ENCODE results near the gene HSPA12A.

Gene HSPA12A

DNA sequence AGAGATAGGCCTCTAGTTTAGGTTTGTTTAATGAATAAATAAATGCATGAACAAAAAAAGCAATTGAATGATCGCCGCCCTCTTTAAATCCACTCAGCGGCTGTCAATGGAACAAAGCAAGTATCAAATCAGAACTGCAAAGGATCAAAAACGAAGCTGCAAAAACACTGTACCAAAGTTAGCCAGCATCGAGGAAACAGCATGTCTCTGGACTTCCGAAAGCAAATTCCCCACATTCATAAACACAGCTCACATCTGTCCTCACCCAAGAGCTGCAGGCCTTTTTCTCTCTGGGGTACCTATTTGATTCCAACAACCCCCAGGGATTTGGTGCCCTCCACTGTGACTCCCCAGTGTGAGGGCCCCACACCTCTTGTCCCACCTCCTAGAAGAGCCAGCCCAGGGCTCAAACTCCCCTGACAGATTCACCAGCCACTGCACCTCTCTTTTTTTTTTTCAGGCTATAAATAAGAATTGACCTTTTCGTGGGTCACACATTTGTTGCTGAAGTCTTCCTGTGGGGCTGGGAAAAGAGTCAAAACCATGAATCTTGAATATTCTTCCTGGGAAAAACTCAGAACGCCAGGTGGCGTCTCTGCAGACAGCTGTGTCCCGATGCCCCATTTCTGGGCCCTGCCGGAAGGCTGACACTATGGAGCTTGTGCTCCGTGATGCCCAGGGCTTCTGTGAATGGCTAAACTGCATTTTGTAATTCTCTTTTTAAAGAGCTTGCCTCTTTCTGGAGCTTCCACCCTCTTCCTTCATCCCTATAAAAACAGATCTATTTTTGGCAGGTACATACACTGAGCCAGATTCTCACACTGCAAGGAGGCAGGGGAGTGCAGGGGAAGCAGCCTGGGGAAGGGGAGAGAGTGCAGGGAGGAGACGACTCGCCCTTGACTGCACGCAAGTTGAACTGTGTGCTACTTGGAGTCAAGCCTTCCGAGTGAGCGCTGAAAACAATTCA lies 51.7 kb downstream of the HSPA12A start:
- no peak for DNase-seq

DNA sequence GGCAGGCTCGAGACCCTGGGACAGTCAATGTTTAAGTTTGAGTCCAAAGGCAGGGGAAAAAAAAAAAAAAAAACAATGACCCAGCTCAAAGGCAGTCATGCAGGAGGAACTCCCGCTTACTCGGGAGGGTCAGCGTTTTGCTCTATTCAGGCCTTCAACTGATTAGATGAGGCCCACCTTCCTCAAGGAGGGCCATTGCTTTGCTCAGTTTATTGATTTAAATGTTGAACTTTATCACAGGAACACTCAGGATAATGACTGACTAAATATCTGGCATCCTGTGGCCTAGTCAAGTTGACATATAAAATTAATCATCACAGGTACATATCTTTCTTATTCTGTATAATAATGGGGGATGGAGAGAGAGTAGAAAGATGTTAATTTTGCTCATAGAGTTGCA lies 52.6 kb downstream of the HSPA12A start:
- DNase-seq: no peak

DNA sequence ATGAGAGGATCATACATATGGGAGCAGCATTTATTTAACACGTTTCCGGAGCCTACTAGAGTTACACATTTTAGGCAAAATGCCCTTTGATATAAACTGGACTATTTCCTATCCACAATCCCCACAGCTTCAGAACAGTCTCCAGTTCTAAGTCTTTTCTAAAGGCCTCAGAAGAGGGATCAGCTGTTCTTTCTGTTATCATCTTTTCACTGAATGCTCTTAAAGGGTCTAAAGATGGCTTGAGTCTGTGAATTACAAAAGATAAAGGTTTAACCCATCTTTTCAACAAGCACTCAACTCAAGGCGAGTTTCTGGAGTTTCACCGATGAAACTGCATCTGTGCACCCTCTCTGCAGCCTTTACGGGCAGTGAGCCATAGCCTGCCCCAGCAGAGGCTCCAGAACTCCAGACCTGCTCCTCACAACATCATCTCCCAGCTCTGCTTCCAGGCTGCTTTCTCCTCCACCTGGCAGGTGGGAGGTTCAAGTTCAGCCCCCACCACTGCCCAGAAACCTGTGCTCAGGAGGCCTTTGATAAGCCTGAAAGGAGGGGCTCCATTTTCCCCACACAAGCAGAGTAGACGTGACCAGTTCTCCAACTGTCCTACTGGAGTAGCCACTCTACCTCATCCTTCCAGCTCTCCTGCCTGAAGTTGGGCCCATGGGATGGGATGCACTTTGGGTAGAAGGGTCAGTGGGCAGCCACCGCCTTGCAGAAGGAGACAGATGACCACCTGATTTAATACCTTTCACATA lies 53.4 kb downstream of the HSPA12A start:
- no peak for DNase-seq

DNA sequence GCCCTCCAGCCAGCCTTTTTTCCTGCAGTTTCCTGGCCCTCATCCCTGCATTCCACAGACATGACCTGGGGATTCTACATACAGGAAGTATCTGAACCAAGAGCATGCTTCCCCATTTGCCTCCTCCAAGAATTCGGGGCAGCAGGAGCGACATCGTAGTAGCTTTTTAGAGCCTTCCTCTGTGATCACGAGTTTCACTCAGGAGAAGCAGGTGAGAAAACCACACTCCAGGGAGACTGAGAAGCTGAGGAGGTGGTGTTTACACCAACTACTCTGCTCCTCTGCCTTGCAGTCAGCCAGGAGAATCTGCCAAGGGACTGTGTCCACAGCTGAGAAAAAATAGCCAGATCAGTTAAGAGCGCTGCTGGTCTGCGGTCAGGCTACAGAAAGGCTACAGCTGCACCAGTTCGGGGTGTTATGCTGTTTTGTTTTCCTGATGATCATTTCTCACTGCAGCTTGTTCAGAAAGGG lies 54.1 kb downstream of the HSPA12A start:
- no peak for DNase-seq

DNA sequence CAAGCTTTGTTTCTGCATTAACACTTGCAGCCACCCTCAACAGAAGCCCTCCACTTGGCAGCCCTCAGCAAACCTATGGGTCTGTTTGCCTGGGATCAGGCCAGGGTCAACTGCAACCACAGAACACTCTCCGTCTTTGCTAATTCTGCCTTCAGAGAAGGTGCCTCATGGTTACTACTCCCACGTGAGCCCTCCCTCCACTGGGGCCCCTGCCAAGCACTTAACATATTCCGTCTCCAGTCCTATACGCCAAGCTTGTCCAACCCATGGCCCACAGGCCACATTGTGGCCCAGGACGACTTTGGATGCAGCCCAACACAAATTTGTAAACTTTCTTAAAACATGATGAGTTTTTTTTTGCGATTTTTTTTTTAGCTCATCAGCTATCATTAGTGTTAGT lies 54.7 kb downstream of the HSPA12A start:
- no peak for DNase-seq

DNA sequence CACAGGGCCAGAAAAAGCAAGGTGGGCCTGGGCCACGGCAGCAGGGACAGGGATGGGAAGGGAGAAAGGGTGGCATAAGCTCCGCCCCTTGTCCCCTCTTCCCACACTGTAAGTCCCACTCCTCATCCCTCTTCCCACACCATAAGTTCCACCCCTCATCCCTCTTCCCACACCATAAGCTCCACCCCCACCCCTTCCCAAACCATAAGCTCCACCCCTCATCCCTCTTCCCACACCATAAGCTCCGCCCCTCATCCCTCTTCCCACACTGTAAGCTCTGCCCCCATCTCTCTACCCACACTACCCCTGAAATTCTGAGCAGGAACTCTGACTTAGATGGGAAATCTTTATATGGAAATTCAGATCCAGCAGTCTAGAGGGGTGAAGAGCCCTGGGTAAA lies 55.7 kb downstream of the HSPA12A start:
- no peak for DNase-seq

DNA sequence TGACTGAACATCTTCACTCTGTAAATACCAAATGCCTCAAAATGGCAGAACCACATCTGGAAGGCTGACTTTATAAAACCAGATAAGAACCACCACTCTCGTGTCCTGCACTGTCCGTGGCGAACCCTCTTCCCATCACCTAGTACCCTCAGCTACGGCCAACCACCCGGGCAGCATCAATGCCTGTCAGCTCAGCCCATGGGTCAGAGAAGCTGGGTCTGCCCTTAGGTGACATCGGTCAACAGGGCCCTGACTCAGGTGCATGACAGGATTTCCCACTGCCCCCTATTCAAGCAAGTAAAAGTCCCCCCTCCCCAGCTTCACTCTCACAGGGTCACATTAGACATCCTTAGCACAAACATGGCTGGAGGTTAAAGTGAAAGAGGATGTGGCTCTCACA lies 56.6 kb downstream of the HSPA12A start:
- DNase-seq: no peak

DNA sequence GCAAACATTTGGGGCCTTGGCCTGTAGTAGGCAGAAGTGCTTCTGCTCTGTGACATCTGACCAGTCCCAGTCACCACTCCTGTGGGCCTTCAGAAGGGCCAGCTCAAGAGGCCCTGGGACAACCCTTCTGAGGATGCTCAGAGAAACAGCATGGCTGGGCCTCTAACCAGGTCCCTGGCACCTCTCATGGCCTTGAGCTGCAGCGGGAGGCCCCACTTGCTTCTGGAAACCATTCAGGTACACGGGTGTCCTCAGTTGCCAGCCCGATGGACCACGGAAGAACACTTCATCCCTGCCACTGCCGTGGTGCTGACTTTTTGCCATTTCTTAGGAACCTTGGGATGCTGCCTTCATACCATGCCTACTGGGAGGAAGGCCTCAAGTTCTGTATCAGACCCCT lies 57.6 kb downstream of the HSPA12A start:
- DNase-seq: no peak

DNA sequence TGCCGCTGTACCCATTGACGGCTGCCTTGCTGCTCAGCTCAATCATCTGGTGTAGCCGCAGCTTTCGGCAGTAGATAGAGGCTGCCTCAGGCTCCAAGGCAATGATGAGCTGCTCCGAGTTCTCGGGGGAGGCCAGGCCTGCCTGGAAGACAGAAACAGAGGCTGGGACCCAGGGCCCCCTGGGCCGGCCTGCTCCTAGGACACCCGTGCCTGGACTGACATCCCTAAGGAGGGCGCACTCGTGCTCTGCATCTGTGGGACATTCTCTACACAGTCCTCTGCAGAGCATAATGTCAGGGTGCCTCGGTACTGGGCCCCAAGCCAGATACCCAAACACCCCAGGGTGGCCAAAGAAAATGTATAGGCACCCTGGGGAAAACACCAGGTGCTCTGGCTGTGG lies 58.5 kb downstream of the HSPA12A start:
- DNase-seq: no peak

DNA sequence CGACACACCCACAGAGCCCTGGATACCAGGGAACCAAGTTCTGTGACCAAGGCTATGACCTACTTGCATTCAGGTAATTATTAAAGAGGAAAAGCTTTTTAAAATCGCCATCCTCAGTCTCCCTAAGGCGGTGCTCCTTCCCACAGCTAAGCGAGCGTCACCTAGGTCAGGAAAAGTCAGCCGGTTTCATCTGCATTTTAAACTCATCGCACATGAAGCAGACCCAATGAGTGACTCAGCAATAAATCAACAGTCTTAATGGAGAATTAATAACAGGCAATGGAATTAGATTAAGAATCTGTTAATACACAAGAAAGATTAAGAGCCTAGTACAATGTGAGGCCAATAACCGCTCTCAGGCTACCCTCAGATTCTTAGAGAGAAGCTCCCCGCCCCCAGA lies 59.2 kb downstream of the HSPA12A start:
- DNase-seq: no peak

DNA sequence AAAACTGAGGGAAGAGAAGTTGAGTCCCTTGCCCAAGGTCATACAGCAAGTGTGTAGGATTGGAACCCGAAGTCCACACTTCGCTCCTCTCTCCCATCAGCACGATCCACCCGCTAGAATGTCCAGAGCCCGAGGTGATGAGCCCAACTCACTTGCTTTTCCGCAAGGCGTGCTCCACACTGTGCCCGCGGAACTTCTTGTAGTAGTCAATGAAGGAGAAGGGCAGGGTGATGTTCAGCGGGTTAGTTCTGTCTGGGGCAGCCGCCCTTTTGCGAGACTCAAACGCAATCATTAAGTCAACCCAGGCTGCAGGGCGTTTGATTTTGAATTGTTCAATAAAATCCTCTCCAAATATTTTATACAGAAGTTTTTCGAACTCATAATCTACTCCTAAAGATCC lies 63.0 kb downstream of the HSPA12A start:
- no peak for DNase-seq

DNA sequence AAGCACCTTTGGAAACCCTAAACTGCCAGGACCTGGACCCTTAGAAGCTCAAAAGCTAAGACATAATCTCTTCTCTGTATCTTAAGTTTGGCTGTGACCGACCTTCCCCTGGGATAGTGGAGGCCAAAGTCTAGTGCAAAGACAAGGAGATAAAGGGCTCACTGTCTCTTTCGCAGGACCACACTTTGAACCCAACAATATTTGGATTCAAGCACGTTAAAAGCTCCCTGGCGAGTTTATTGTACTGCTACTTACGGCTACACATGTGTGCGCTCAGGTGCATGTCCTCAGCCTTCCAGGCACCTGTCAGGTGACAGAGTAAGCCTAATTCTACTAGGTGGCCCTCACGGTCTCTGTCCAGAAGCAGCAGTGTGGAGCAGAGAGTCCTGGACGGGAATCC lies 65.7 kb downstream of the HSPA12A start:
- no peak for DNase-seq

DNA sequence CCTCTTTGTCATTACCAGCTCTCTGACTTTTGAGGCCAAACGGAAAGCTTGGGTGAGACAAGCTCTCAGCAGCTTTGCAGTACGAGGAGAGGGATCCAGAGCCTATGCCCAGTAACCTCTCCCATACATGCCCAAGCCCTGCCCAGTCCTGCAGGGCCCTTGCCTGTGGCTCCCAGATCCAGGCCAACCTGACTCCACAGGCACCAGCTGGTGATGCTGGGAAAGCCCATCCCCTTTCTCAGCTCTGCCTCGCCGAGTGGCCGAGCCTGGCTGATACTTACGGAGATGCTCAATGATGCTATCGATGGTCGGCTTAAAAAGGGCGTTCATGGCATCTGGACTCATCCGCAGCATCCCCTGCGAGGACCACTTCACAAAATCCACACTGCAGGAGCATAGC lies 66.2 kb downstream of the HSPA12A start:
- no peak for DNase-seq

DNA sequence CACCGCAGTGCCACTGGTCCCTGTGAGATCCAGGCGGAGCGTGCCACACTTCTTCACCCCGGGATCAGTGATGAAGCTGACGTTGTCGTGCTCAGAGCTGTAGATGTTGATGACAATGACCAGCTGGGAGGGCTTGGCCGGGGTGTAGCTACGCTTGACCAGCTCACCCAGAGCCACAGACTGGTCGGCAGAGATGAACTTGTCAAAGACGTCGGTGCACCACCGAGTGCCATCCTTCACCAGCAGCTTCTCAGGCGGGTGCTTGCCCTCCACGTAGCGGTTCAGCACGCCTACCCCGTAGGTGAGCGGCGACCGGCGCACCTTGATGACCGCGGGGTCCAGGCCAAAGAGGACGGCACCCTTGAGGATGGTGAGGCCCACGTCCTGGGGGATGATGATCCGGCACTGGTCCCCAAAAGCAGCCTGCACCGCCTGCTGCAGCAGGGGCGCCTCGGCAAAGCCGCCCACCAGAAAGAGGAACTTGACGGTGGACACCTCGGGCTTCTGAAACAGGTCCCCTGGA lies 67.4 kb downstream of the HSPA12A start:
- no peak for DNase-seq

DNA sequence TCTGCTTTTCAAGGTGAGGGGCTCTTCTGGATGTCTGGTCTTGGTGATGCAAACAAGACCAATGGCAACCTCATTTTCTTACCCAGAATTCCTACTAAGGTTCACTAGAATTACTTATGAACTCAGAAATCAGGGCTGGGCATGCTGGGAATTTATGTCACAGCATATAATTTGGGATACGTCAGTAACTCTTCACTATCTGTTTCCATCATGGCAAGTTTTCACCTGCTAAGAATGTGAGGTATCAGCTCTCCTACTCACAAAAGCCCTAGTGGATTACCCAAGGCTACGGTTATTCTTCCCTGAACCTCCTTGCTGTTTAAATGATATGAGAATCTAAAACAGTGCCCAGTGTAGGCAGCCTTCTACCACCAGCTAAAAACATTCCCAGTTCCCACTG lies 68.5 kb downstream of the HSPA12A start:
- DNase-seq: no peak

DNA sequence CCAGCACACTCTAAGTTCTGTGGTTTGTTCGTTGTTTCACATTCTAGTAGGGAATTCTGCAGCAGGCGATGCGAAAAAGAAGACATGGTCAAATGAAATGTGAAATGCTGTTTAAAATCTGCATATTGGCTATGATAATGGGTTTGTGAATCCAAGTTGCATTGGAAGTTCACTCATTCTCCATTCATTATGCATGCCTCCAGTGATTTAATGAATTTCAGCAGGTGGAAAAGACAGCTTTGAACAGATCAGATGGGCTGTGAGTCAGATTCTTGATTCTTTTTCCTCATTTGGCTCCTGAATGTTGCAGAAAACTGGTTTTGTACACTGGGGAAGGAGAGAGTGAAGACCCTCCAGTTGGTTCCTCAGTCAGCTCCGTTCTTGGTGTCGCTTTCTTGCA lies 69.5 kb downstream of the HSPA12A start:
- DNase-seq: no peak

DNA sequence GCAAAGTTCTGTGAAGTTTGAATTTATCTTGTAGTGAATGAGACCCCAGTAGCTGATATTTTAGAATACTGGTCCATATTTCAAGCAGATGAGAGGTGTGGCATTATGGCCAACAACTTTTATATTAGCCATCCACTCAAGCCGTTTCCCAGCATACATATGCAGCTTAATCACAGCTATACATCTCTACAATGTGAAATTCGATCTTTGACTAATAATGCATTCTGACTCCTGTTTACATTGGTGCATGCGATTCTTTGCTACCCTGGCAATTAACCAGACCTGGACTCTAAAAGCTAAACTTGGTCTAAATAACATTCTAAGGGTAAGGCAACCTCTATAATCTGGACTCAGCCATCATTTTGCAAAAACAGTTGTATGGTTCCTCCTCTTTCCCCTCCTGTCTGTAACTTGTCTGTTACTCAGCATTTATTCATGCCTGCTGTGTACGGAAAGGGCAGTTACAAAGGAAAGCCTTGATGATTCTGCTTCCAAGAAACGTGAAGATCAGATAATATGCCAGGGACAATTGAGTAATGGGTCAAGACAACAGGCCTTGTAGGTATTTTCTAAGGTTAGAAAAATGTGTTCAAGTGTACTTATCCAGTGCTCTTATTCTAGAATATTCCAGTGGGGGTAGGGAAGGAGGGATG lies 71.0 kb downstream of the HSPA12A start:
- DNase-seq: peak; percentile 19

DNA sequence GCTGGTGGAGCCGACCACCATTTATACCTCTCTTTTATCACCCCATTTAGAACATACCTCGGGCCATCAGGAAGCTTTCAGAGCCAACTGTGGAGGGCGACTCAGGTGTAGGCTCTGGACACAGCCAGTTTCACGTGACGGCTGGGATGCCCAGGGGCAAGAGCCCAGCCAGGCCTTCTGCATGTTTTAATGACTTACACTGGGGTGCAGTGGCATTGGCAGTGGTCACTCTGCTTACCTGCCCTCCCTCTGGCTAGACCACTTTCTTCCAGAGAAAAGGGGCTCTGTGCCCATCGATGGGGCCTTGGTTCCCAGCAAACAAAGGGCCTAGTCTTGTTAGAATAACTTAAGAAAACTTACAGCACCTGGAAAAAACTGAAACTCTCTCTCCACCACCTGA lies 71.7 kb downstream of the HSPA12A start:
- DNase-seq: no peak

DNA sequence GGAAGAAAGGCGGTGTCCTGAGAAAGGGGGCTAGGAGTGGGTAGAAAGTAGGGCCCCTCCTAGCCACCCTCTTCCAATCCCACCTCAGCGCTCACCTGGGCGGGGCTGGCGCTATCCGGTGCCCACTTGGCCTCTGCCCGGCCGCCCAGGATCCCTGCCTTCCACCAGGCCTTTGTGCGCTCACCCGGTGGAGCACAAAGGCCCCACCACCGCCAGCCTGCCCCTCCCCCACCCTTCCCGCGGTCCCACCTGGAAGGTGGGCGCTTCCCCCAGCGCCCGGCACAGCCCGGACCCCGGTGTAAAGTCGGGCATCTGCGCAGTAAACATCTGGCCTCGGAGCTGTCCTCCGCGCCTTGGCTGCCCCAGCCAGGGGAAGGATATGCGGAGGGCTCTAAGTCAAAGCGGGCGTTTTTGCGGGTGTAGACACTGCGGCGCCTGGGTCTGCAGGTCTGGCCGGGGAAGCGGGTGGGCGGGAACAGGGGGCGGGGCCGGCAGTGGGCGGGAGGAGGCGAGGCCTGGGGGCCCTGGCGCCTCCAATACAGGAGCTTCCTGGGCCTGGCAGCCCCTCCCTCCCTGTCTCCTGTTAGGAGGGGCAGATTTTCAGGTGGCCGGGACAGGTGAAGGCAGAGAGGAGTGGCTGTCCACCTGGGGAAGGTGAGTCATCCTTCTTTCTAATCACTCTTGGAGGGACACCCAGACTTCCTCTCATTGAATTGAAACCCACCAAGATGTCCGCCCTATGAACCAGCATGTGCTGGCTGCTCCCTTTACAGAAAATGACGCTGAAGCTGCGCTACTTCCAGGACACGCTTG lies 72.3 kb downstream of the HSPA12A start:
- DNase-seq: no peak

DNA sequence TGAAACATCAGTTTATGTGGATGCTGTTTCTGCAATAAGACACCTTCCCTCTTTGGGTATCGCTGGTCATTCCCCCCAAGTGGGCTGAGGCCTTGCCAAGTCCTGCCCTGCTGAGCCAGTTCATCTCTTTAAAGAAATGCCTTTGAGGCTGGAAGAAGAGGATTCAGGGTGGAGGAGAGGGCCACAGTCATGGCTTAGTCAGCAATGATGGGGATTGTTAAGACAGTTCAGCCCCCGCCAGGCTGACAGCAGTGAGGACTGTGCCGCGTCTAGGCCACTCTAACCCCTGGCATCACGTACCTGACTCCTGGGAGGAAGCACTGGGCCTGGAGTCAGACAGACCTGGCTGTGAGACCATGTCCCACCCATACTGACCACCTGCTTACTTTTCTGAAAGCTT lies 73.3 kb downstream of the HSPA12A start:
- no peak for DNase-seq

DNA sequence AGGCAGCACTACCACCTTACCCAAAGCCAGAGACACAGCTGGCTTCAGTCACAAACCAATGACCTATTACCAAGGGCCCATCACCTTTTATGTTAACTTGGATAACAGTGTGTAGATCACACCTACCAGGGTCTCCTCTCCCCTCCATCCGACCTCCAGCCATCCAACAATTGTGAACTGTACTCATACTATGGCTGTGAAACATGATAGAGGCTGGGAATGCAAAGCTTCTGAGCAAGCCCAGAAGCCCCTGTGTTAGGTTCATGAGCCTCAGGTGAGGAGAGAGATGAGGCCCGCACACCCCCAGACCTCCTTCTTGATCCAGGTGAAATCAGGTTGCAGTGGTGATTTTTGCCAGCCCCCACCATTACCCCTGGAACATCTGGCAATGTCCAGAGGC lies 73.9 kb downstream of the HSPA12A start:
- DNase-seq: no peak

DNA sequence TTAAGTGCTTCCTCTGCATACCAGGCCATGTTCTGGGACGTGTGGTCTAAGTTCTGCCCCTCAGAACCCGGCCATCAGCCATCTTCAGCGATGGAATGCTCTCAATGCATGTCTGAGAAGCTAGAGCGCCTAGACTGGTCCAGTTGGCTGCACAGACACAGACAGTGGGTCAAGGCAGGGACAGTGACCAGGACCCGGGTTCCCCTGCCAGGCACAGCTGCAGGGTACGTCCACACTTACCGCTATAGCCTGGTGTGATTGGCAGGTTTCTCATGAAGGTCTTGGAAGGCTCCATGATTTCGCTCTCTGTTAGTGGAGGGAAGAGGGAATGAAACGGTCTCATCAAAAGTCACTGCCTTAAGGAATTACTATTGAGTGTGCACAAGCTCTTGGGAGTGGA lies 74.3 kb downstream of the HSPA12A start:
- DNase-seq: no peak

DNA sequence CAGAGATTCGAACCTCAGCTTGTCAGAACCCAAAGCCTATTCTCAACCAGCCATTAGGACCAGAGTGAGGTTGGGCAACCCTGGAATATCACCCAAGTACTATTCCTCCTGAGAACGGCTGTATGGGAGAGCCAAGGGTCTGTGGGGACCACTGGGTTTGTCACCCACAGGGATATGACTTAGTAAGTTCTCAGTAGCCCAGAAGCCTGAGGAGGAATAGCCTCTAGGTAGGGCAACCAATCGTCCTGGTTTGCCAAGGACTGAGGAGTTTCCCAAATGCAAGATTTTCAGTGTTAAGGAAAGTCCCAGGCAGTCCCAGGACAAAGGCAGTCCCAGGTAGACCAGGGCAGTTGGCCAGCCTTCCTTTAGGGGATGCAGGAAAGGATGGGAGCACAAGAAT lies 74.9 kb downstream of the HSPA12A start:
- DNase-seq: no peak
